ENCODE data around the gene GPER1. TPM values are rescaled to one million over a fixed set of nuclear protein-coding genes. Genes with fewer than 3 reads are reported as not detected.

The GPER1 gene
- total RNA-seq, 1 donor from 2014 or later: 1.2 TPM

DNA sequence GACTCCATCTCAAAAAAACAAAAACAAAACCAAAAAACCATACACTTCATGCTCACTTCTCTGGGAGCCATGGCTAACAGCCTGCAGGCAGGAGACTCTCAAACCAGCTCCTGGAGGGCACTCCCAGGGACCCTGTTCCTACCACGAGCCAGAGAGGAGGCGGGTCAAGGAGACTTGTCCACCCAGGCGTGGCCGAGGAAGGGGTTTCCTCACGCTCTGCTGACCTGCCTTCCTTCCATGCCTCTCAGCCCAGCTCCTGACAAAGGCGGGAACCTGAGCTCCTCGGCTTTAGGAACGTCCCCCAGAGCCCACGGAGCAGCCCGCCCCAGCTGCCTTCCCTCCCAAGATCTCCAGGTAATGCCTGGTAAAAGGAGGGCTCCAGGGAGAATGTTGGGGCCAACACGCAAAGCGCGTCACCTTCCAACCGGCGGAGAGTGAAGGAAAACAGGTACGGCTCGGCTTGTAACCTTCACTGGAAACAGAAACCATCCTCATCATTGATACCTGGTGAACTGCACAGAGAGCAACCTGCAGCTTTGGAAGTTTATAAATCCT is 34.0 kb upstream of the GPER1 start:
- H3K9me3 Mint-ChIP-seq: no peaks in the 10 kb centered on the region
- peak overlapping the region; percentile 57 for H3K4me3 Mint-ChIP-seq
- H3K79me2 ChIP-seq (ENCODE audit: low read depth): peaks cover 16% of the 10 kb centered on the region
- TF ChIP-seq EZH2phosphoT487 (IDR thresholded peaks at IDR 0.05) (no peak), EZH2 (IDR thresholded peaks at IDR 0.05) (no peak)
- TF ChIP-seq, protein P1, sequence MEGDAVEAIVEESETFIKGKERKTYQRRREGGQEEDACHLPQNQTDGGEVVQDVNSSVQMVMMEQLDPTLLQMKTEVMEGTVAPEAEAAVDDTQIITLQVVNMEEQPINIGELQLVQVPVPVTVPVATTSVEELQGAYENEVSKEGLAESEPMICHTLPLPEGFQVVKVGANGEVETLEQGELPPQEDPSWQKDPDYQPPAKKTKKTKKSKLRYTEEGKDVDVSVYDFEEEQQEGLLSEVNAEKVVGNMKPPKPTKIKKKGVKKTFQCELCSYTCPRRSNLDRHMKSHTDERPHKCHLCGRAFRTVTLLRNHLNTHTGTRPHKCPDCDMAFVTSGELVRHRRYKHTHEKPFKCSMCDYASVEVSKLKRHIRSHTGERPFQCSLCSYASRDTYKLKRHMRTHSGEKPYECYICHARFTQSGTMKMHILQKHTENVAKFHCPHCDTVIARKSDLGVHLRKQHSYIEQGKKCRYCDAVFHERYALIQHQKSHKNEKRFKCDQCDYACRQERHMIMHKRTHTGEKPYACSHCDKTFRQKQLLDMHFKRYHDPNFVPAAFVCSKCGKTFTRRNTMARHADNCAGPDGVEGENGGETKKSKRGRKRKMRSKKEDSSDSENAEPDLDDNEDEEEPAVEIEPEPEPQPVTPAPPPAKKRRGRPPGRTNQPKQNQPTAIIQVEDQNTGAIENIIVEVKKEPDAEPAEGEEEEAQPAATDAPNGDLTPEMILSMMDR (IDR thresholded peaks at IDR 0.05): no peak
- H3K27me3 ChIP-seq: no peaks in the 10 kb centered on the region
- H3K9ac ChIP-seq: peak overlapping the region; percentile 20
- H3K4me3 ChIP-seq: no peak overlapping the region
- peak; percentile 73 for DNase-seq (ENCODE audit: low spot score)
- peak overlapping the region; percentile 60 for H3K4me2 ChIP-seq
- H3K27ac ChIP-seq: peak overlapping the region; percentile 63
- peaks cover 7% of the 10 kb centered on the region for H3K27me3 Mint-ChIP-seq (ENCODE audit: insufficient read depth, low read depth)
- H2AFZ ChIP-seq (replicated peaks): no peak overlapping the region
- peaks cover 39% of the 10 kb centered on the region for H3K4me1 Mint-ChIP-seq
- no peaks in the 10 kb centered on the region for H3K36me3 ChIP-seq
- peaks cover 3% of the 10 kb centered on the region for H4K20me1 ChIP-seq (ENCODE audit: low read depth)
- no peaks in the 10 kb centered on the region for H3K9me3 ChIP-seq (ENCODE audit: low read depth)
- peak overlapping the region; percentile 74 for H3K27ac Mint-ChIP-seq
- peaks cover 21% of the 10 kb centered on the region for H3F3A ChIP-seq (ENCODE audit: low read depth)
- H3K36me3 Mint-ChIP-seq: peaks cover 4% of the 10 kb centered on the region
- peaks cover 36% of the 10 kb centered on the region for H3K4me1 ChIP-seq

DNA sequence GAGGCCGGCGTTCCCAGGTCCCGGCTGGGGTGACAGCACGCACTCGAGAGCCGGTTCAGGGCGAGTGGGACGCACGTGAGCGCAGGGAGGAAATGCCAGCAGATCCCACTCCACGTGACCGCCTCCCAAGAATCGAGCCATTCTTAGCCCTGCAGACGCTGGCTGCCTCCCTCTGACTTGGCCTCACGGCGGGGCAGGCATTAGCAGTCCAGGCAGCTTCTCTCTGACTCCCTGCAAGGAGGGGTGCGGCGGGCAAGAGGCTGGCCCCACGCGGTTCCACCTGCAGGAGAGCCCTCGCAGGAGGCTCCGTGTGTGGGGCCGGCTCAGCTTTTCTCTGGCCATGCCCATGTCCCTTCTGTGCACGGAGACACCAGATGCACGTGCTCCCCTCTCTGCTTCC is 33.5 kb upstream of the GPER1 start:
- Histone ChIP-seq H3K36me3 (no peaks in the 10 kb centered on the region), H3K79me2 (ENCODE audit: low read depth) (peaks cover 11% of the 10 kb centered on the region), H3K9me3 (ENCODE audit: low read depth) (no peaks in the 10 kb centered on the region), H4K20me1 (ENCODE audit: low read depth) (peaks cover 7% of the 10 kb centered on the region), H3K4me3 (no peak overlapping the region), H3K27ac (peak overlapping the region; percentile 63), H3K27me3 (no peaks in the 10 kb centered on the region), H3F3A (ENCODE audit: low read depth) (peaks cover 26% of the 10 kb centered on the region), H3K4me2 (peak overlapping the region; percentile 60), H2AFZ (replicated peaks) (no peak overlapping the region), H3K9ac (peak overlapping the region; percentile 20), H3K4me1 (peaks cover 38% of the 10 kb centered on the region)
- Mint-ChIP-seq H3K4me1 (peaks cover 37% of the 10 kb centered on the region), H3K36me3 (peaks cover 5% of the 10 kb centered on the region), H3K27ac (peak overlapping the region; percentile 74), H3K27me3 (ENCODE audit: insufficient read depth, low read depth) (peaks cover 7% of the 10 kb centered on the region), H3K4me3 (peak overlapping the region; percentile 57), H3K9me3 (no peaks in the 10 kb centered on the region)
- TF ChIP-seq, protein P1 (IDR thresholded peaks at IDR 0.05): no peak
- peak; percentile 52 for DNase-seq (ENCODE audit: low spot score)

DNA sequence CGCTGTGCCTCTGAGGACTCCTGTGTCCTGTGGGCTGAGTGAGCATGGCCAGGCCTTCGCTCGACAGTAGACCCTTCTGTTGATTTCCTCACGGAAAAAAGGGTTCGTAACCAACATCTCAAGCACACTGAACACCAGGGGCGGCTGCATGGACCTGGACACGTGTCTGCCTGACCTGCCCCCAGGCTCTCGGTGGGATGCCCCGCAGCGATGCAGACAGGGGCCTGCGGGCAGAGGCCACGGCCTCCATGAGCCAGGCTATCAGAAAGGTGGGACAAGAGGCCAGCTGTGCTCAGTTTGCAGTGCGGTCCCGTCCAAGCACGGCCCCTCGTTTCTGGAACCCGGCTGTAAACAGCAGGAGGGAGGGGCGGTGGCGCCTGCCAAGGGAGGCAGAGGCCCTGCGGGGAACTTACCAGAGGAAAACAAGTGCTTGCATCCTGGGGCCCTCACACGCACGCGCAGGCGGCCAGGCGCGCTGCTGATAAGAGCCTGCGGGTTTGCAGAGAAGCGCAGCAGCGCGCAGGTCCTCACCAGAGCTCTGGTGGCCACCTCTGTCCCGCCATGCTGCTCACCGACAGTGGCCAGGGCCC is 33.0 kb upstream of the GPER1 start:
- Histone ChIP-seq H3K36me3 (no peaks in the 10 kb centered on the region), H4K20me1 (ENCODE audit: low read depth) (peaks cover 7% of the 10 kb centered on the region), H3K27me3 (no peaks in the 10 kb centered on the region), H3K4me2 (peak overlapping the region; percentile 60), H2AFZ (replicated peaks) (no peak overlapping the region), H3K4me1 (peaks cover 38% of the 10 kb centered on the region), H3K9me3 (ENCODE audit: low read depth) (no peaks in the 10 kb centered on the region), H3K4me3 (no peak overlapping the region), H3K27ac (peak overlapping the region; percentile 63), H3F3A (ENCODE audit: low read depth) (peaks cover 26% of the 10 kb centered on the region), H3K79me2 (ENCODE audit: low read depth) (peaks cover 9% of the 10 kb centered on the region), H3K9ac (no peak overlapping the region)
- Mint-ChIP-seq H3K27ac (no peak overlapping the region), H3K9me3 (no peaks in the 10 kb centered on the region), H3K27me3 (ENCODE audit: insufficient read depth, low read depth) (peaks cover 7% of the 10 kb centered on the region), H3K4me3 (no peak overlapping the region), H3K4me1 (peaks cover 36% of the 10 kb centered on the region), H3K36me3 (peaks cover 5% of the 10 kb centered on the region)
- DNase-seq (ENCODE audit: low spot score): no peak
- TF ChIP-seq EZH2 (IDR thresholded peaks at IDR 0.05) (no peak), EZH2phosphoT487 (IDR thresholded peaks at IDR 0.05) (no peak)
- TF ChIP-seq, protein P1 (IDR thresholded peaks at IDR 0.05): no peak
